HCT116 (cell line): ENCODE measurements around the gene HELT. TPM values are rescaled to one million over a fixed set of nuclear protein-coding genes. Genes with fewer than 3 reads are reported as not detected.

ENCODE experiments used
- ATAC-seq: fragments of 200-7000 bp; cut with Tn5 transposase; 2 replicates; pipeline ENCODE4 v1.9.1; 2020; ENCODE audit warnings: mild to moderate bottlenecking, moderate library complexity
- BruUV-seq: library from RNA; stranded (reverse); fragments of 400-500 nt; replicated peaks from 2 replicates; lab custom pipeline; 2021; lab: Mats Ljungman, UMichigan
- CTCF ChIA-PET: fragments of 300-600 bp; sonication (Branson Sonifier 250); formaldehyde crosslinking; loops from one replicate; lab custom pipeline; 2021; ENCODE audit warnings: antibody characterized with exemption; lab: Charles Lee
- POLR2A ChIA-PET: fragments of 300-600, 350-600 bp; sonication (Branson Sonifier 250); formaldehyde crosslinking; loops from one replicate; lab custom pipeline; 2021; ENCODE audit warnings: antibody characterized with exemption; lab: Charles Lee
- RAD21 ChIA-PET, 2 experiments: fragments of 300-600 bp; sonication (Branson Sonifier 250); formaldehyde crosslinking; loops; one replicate each; lab custom pipeline; 2023; ENCODE audit warnings: low total read pairs in 2 of 2; ENCODE audit not compliant: uncharacterized antibody in 2 of 2, unreplicated experiment in 2 of 2, low non-redundant PET in 1 of 2; lab: Charles Lee
- DNase-seq: peaks from one replicate; pipeline ENCODE4 v3.0.0-alpha.2; 2010; ENCODE audit warnings: low read depth, low spot score
- H2AFZ ChIP-seq: fragments of 200-600 bp; shearing (Covaris generic), sonication (generic); 2 replicates; pipeline ENCODE4 v1.6.1; 2017; ENCODE audit warnings: low read depth, mixed run types, mixed read lengths, antibody characterized with exemption, low read length; ENCODE audit not compliant: poor library complexity, severe bottlenecking
- H3K27ac ChIP-seq: 2 replicates; pipeline ENCODE4 v1.5.1; 2012; ENCODE audit warnings: low read depth, low read length
- H3K27me3 ChIP-seq: fragments of 200-600 bp; sonication (generic); 2 replicates; pipeline ENCODE4 v1.6.1; 2016; ENCODE audit warnings: mixed run types, low read length, mixed read lengths; ENCODE audit not compliant: insufficient read depth
- H3K36me3 ChIP-seq, 2 experiments: fragments of 200-500 bp in 1 of 2; fragments of 200-600 bp in 1 of 2; sonication (Bioruptor generic) in 1 of 2; sonication (generic) in 1 of 2; 2 replicates each; pipeline versions ENCODE4 v1.5.1 to v1.6.1; 2014 to 2016; ENCODE audit warnings: low read length in 2 of 2, inconsistent platforms in 1 of 2, mixed read lengths in 1 of 2, mixed run types in 1 of 2; ENCODE audit not compliant: insufficient read depth in 2 of 2, control insufficient read depth in 1 of 2
- H3K4me1 ChIP-seq, 2 experiments: fragments of 200-600 bp in 1 of 2; sonication (generic) in 1 of 2; 2 replicates each; pipeline versions ENCODE4 v1.5.1 to v1.6.1; 2012 to 2017; ENCODE audit warnings: low read length in 2 of 2, inconsistent platforms in 1 of 2, mild to moderate bottlenecking in 1 of 2, mixed read lengths in 1 of 2, mixed run types in 1 of 2, moderate library complexity in 1 of 2; ENCODE audit not compliant: insufficient read depth in 2 of 2, control insufficient read depth in 1 of 2
- H3K4me2 ChIP-seq: fragments of 200-600 bp; sonication (generic); 2 replicates; pipeline ENCODE4 v1.6.1; 2017; ENCODE audit warnings: mixed run types, low read length, mixed read lengths
- H3K4me3 ChIP-seq, 2 experiments: fragments of 200-600 bp in 1 of 2; sonication (generic) in 1 of 2; replicated peaks in 1 of 2; 2 replicates each; pipeline ENCODE4 v1.5.1; 2011 to 2016; ENCODE audit warnings: low read length in 2 of 2, control low read depth in 1 of 2, low read depth in 1 of 2, mild to moderate bottlenecking in 1 of 2, mixed read lengths in 1 of 2, mixed run types in 1 of 2
- H3K79me2 ChIP-seq: fragments of 200-600 bp; sonication (generic); 2 replicates; pipeline ENCODE4 v1.6.1; 2017; ENCODE audit warnings: mild to moderate bottlenecking, mixed run types, low read length, moderate library complexity, mixed read lengths; ENCODE audit not compliant: insufficient read depth
- H3K9ac ChIP-seq: fragments of 200-600 bp; sonication (generic); 2 replicates; pipeline ENCODE4 v1.6.1; 2016; ENCODE audit warnings: low read length, mixed read lengths
- H3K9me2 ChIP-seq: fragments of 200-600 bp; sonication (generic), shearing (Covaris generic); 2 replicates; pipeline ENCODE4 v1.6.1; 2017; ENCODE audit warnings: mixed run types, mild to moderate bottlenecking, moderate library complexity; ENCODE audit not compliant: insufficient read depth
- H3K9me3 ChIP-seq, 2 experiments: fragments of 200-500 bp in 1 of 2; fragments of 200-600 bp in 1 of 2; sonication (Bioruptor generic) in 1 of 2; sonication (generic) in 1 of 2; 2 replicates each; pipeline ENCODE4 v1.6.1; 2014 to 2017; ENCODE audit warnings: low read length in 2 of 2, mixed read lengths in 2 of 2, inconsistent platforms in 1 of 2, low read depth in 1 of 2, mild to moderate bottlenecking in 1 of 2, mixed run types in 1 of 2, moderate library complexity in 1 of 2; ENCODE audit not compliant: control insufficient read depth in 1 of 2, insufficient read depth in 1 of 2
- H4K20me1 ChIP-seq: fragments of 200-600 bp; sonication (generic), shearing (Covaris generic); 2 replicates; pipeline ENCODE4 v1.6.1; 2017; ENCODE audit warnings: mixed run types, mild to moderate bottlenecking, moderate library complexity; ENCODE audit not compliant: insufficient read depth
- CEBPB ChIP-seq: IDR thresholded peaks from 2 replicates; pipeline ENCODE4 v1.6.1; 2012; ENCODE audit warnings: low read depth
- EGR1 ChIP-seq: IDR thresholded peaks from 2 replicates; pipeline ENCODE4 v1.6.1; 2012; ENCODE audit warnings: low read depth
- ELF1 ChIP-seq: IDR thresholded peaks from 2 replicates; pipeline ENCODE4 v1.6.1; 2012; ENCODE audit warnings: low read depth, borderline replicate concordance
- FOSL1 ChIP-seq: IDR thresholded peaks from 2 replicates; pipeline ENCODE4 v1.6.1; 2012; ENCODE audit warnings: low read depth
- MAX ChIP-seq: IDR thresholded peaks from 2 replicates; pipeline ENCODE4 v1.6.1; 2012
- POLR2A ChIP-seq: IDR thresholded peaks from 2 replicates; pipeline ENCODE4 v1.7.0; 2011; ENCODE audit warnings: borderline replicate concordance; ENCODE audit not compliant: insufficient read depth, insufficient read length; ENCODE audit errors: extremely low read depth
- POLR2AphosphoS5 ChIP-seq: IDR thresholded peaks from 2 replicates; pipeline ENCODE4 v1.6.1; 2011; ENCODE audit warnings: mild to moderate bottlenecking, low read depth, low read length, moderate library complexity
- RAD21 ChIP-seq: IDR thresholded peaks from 2 replicates; pipeline ENCODE4 v1.6.1; 2012; ENCODE audit warnings: low read depth, mild to moderate bottlenecking
- ZBTB33 ChIP-seq: IDR thresholded peaks from 2 replicates; pipeline ENCODE4 v1.6.1; 2011; ENCODE audit warnings: mild to moderate bottlenecking, low read length, moderate library complexity; ENCODE audit not compliant: insufficient replicate concordance; ENCODE audit errors: extremely low read depth
- ZNF274 ChIP-seq: fragments of 200-500 bp; sonication (Bioruptor generic); IDR thresholded peaks from 2 replicates; pipeline ENCODE4 v1.6.1; 2014; ENCODE audit warnings: mild to moderate bottlenecking, low read depth, low read length, inconsistent platforms
- intact Hi-C: fragments of 100-400 bp; cut with micrococcal nuclease; formaldehyde crosslinking; loops from 2 replicates; pipeline ENCODE4 v1.10.0; 2022
- total RNA-seq: library from RNA; stranded (reverse); gene quantifications from one replicate; pipeline ENCODE4 v1.2.1, GENCODE V29; 2021; ENCODE audit not compliant: unreplicated experiment
- TF ChIP-seq, protein P1 (sequence below), 3 experiments: fragments of 200-600 bp in 1 of 3; sonication (generic) in 1 of 3; IDR thresholded peaks in 2 of 3; conservative IDR thresholded peaks in 1 of 3; 2 replicates each; pipeline ENCODE4 v1.5.1; 2012 to 2017; ENCODE audit warnings: low read depth in 2 of 3, low read length in 2 of 3, antibody characterized with exemption in 1 of 3, borderline replicate concordance in 1 of 3, control low read depth in 1 of 3, mild to moderate bottlenecking in 1 of 3, mixed read lengths in 1 of 3, mixed run types in 1 of 3, moderate library complexity in 1 of 3; ENCODE audit not compliant: insufficient read depth in 1 of 3

Gene HELT
- total RNA-seq, 1 experiment from 2014 or later: not detected

GRCh38 chr4:185011408-185011807 is 6.9 kb upstream of the HELT start:
- DNase-seq (peak; percentile 4), ATAC-seq (peak; percentile 90)
- TF ChIP-seq RAD21 (peak; percentile 45), CEBPB (no peak)
- TF ChIP-seq, protein P1, sequence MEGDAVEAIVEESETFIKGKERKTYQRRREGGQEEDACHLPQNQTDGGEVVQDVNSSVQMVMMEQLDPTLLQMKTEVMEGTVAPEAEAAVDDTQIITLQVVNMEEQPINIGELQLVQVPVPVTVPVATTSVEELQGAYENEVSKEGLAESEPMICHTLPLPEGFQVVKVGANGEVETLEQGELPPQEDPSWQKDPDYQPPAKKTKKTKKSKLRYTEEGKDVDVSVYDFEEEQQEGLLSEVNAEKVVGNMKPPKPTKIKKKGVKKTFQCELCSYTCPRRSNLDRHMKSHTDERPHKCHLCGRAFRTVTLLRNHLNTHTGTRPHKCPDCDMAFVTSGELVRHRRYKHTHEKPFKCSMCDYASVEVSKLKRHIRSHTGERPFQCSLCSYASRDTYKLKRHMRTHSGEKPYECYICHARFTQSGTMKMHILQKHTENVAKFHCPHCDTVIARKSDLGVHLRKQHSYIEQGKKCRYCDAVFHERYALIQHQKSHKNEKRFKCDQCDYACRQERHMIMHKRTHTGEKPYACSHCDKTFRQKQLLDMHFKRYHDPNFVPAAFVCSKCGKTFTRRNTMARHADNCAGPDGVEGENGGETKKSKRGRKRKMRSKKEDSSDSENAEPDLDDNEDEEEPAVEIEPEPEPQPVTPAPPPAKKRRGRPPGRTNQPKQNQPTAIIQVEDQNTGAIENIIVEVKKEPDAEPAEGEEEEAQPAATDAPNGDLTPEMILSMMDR (IDR thresholded peaks at IDR 0.05 in 2 of 3, conservative IDR thresholded peaks at IDR 0.05 in 1 of 3; ENCODE audit: borderline replicate concordance in 1 of 3, insufficient read depth in 1 of 3, low read depth in 2 of 3, low read length in 2 of 3): peak; percentile 33 to 79 (median 71); a peak in 5 of 6 replicates
- no peak overlapping the region for H3K27ac ChIP-seq
- H3K79me2 ChIP-seq: no peaks in the 10 kb centered on the region
- ChIA-PET RAD21 (no interaction called here), CTCF (interaction anchor here (1.0 to 2.2 kb wide), 3 partner anchors 12 to 123 kb away, joined by 3 to 9 read pairs (median 5); no protein-coding TSS in a partner anchor), POLR2A (no interaction called here)
- no peak overlapping the region for H3K4me2 ChIP-seq
- H3K9me2 ChIP-seq: no peaks in the 10 kb centered on the region
- H3K4me3 ChIP-seq: no peak overlapping the region
- no peaks in the 10 kb centered on the region for H3K9me3 ChIP-seq
- intact Hi-C loops: no loop called here
- no peaks in the 10 kb centered on the region for H4K20me1 ChIP-seq
- no peak overlapping the region for H3K9ac ChIP-seq
- no peaks in the 10 kb centered on the region for H3K4me1 ChIP-seq
- no peaks in the 10 kb centered on the region for H3K27me3 ChIP-seq
- H2AFZ ChIP-seq: no peak overlapping the region
- BruUV-seq: no TSS peak
- H3K36me3 ChIP-seq: no peaks in the 10 kb centered on the region

DNA sequence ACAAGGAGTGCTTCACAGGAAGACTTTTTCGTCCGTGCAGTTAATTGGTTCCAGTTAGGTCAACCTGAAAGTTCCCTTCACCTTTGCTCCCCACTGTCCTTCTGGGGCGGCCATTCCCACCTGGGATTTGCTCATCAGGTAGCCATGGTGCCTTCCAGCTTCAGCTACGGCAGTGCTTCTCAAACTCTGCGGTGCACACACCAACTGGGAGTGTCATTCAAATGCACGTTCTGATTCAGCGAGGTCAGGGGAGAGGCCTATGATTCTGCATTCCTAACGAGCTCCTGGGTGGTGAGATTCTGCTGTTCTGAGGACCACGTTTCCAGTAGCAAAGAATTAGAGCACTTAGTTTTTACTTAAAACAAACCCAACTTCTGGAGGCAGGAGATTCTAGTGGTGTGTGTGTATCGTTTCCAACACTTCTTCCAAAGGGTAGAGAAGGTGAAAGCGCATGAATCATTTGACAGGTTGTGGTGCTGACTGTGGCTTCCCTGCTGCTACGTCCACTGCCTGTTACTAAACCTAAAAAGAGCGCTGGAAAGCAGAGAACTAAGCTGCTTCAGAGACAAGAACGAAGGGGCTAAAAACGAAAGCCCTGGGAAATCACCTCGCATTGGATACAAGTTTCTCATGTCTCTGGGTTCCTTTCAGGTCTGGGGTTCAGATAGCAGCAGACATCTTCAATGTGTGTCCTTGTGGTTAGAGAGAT is 4.7 kb upstream of the HELT start:
- Histone ChIP-seq H3K9ac (no peak overlapping the region), H3K27ac (no peak overlapping the region), H3K36me3 (no peaks in the 10 kb centered on the region), H3K4me3 (no peak overlapping the region), H4K20me1 (no peaks in the 10 kb centered on the region), H3K27me3 (no peaks in the 10 kb centered on the region), H3K79me2 (no peaks in the 10 kb centered on the region), H3K4me1 (no peaks in the 10 kb centered on the region), H3K4me2 (no peak overlapping the region), H2AFZ (no peak overlapping the region), H3K9me2 (no peaks in the 10 kb centered on the region), H3K9me3 (no peaks in the 10 kb centered on the region)
- ATAC-seq: no peak
- RAD21 ChIA-PET: no interaction called here
- BruUV-seq: no TSS peak
- CTCF ChIA-PET: no interaction called here
- no peak for DNase-seq
- POLR2A ChIA-PET: no interaction called here
- intact Hi-C loops: no loop called here
- TF ChIP-seq ZBTB33 (no peak), CEBPB (no peak), FOSL1 (no peak), ZNF274 (no peak), POLR2AphosphoS5 (no peak), POLR2A (no peak), ELF1 (no peak), EGR1 (no peak), MAX (no peak)
- TF ChIP-seq, protein P1 (IDR thresholded peaks at IDR 0.05 in 2 of 3, conservative IDR thresholded peaks at IDR 0.05 in 1 of 3; ENCODE audit: borderline replicate concordance in 1 of 3, insufficient read depth in 1 of 3, low read depth in 2 of 3, low read length in 2 of 3): no peak
